GM19099 (cell line): ENCODE results near the gene CAPN8.

Source experiments
- POLR2A ChIP-seq: IDR thresholded peaks from 3 replicates; pipeline ENCODE4 v1.6.1; 2011; ENCODE audit warnings: low read depth; ENCODE audit not compliant: insufficient read length; ENCODE audit errors: extremely low read depth

Gene CAPN8

DNA sequence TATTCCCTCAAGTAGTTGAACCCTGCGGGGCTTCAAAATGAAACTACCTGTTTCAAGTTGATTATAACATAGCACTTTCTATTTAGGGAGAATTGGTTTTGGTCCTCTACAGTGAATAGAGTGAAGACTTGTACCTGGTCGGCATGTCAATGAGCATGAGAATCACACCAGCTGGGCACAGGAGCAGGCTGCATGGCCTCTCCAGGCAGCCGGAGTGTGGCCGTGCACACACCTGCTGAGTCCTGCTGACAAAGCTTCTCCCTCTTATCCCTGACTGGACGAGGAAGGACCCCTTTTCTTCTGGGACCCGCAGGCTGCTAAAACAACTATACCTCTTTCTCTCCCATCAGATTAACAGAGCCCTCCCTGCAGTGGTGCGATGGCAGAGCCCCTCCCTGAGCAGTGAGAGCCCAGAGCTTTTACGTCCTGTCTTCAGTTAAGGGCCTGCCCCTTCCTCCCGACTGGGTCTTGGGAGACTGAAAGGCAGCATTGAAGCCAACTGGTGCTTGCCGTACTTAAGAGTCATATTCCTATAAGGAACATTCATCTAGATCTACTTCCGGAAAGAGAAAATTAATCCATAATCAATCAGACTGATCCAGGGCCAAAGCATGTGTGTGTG is 124.9 kb downstream of the CAPN8 start:
- no peak for TF ChIP-seq POLR2A

GRCh38 chr1:223539750-223540149 is 125.8 kb downstream of the CAPN8 start:
- no peak for TF ChIP-seq POLR2A

DNA sequence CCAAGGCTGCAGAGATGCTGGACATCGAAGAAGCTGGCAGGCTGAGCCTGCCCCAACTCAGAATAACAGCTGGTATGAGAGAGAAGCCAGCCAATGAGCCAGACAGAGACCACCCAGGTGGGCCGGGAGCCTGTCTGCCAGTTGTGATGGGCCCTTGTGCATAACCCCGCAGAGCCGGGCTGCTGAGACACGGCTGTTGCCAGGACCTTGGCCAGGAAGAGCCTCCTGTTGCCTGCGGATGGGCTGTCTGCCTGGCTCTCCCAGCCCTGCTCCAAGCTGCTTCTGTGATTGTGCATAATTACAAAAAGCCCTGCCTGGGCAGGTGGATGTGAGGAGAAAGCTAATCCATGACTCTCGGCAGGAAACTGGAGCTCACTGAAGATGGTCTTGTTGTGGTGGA is 126.5 kb downstream of the CAPN8 start:
- TF ChIP-seq POLR2A, result no peak

DNA sequence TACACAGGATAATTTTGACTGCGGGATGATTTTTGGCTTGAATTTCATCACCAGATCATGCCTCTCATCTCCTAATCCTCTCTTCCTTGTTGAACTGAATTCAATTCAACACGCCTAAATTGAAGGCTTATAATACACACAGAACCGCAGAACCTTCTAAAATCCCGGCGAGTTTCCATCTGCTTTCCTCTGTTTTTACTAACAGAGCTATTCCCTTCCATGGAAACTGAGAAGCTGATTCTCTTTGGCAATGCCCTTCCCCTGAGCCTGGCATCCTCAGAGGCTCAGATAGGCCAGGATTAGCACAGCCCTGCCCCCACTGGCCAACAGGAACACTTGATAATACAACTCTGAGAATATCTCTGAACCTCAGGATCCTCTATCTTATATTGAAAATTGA is 130.2 kb downstream of the CAPN8 start:
- no peak for TF ChIP-seq POLR2A

DNA sequence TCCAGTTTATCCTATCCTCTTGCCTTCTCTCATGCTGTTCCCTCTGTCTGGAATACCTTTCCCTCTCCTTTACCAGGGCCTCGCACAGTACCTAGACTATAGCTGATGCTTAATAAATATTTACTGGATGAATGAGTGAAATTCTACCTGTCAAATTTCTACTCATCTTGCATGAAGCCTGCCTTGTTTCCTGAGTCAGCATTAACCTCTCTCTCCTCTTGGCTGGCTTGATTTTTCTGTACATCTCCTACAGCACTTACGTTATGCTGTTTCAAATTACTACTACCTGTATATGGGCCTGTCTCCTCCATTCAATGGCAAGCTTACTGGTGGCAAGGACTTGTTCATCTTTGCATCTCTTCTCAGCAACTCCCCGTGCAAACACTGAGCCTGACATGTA is 130.8 kb downstream of the CAPN8 start:
- no peak for TF ChIP-seq POLR2A

DNA sequence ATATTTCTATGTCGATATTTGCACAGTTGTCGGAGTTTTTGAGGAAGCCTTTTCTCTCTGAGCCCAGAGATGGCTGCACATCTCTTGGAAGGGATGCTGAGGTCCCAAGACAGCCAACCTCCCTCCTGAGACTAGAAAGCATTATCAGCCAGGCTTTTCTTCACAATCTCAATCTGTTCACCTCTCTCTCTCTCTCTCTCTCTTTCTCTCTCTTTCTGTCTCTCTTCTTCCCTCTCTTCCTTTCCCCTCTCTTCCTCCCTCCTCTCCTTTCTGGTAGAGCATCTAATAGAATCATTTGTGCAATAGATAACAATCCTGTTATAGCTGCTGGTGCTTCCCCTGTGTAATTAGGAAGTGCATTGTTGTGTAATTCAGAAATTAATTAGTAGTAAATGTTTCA is 131.8 kb downstream of the CAPN8 start:
- no peak for TF ChIP-seq POLR2A

- no peak for TF ChIP-seq POLR2A
Measured at GRCh38 chr1:223531742-223532341, 133.7 kb downstream of the CAPN8 start.

GRCh38 chr1:223525957-223526356 is 139.5 kb downstream of the CAPN8 start:
- TF ChIP-seq POLR2A, result no peak

DNA sequence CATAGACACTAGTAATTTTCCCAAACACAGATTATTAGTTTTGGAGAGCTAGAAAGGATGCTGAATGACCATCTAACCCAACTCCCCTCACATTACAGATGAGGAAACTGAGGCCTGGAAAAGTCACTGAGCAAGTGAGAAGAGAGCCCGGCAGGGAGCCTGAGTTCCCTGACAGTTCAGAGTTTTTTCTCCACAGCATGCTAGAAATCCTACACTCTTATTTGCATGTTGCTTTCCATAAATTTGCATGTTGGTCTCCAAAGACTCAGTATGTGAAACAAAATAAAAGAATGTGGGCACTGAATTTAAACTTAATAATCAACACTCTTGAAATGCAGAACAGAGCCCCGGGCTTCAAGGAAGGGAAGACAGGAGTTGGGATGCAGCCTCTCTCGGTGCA is 140.0 kb downstream of the CAPN8 start:
- no peak for TF ChIP-seq POLR2A

GRCh38 chr1:223524930-223525451 is 140.5 kb downstream of the CAPN8 start:
- no peak for TF ChIP-seq POLR2A

GRCh38 chr1:223521150-223521549 is 144.4 kb downstream of the CAPN8 start:
- TF ChIP-seq POLR2A, result no peak

DNA sequence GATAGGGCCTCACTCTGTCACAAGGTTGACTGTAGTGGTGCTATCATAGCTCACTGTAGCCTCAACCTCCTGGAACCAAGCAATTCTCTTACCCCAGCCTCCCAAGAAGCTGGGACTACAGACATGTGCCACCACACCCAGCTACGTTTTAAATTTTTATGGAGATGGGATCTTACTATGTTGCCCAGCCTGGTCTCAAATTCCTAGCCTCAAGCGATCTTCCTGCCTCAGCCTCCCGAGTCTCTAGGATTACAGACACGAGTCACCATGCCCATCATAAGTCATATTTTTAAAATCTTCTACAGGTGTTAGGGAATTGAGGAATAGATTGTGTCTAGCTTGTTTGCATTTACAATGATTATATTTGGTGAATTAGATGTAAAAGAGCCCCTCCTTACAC is 145.3 kb downstream of the CAPN8 start:
- no peak for TF ChIP-seq POLR2A

DNA sequence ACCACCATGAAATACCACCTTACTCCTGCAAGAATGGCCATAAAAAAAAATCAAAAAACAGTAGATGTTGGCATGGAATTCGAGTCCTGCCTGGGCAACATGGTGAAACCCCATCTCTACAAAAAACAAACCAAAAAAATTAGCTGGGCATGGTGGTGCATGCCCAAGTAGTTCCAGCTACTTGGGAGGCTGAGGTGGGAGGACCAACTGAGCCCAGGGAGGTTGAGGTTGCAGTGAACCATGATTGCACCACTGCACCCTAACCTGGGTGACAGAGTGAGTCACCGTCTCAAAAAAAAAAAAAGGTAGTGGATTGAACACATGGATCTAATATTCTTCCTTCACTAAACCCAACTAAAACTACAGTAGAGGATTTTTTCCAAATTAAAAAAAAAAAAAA is 146.4 kb downstream of the CAPN8 start:
- TF ChIP-seq POLR2A, result no peak

GRCh38 chr1:223515926-223516325 is 149.6 kb downstream of the CAPN8 start:
- no peak for TF ChIP-seq POLR2A

DNA sequence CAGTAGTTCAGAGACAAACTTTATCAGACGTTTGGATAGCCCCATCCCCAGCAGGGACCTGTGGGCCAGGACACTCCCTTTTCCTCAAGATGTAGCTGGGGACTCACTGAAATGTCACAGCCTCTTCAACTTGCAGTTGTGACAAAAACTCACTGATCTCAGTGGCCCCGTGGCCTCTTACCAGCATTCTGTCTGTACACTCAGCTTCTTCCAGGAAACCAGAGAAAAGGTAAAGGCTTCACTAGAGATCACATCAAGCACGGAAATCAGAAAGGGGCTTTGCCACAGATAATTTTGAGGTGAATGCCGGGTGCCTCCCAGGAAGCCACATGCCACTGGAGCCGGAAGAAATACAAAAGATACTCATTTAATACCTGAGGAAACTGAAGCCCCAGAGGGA is 150.1 kb downstream of the CAPN8 start:
- TF ChIP-seq POLR2A, result no peak

- no peak for TF ChIP-seq POLR2A
Measured at GRCh38 chr1:223514644-223515043, 150.9 kb downstream of the CAPN8 start.

DNA sequence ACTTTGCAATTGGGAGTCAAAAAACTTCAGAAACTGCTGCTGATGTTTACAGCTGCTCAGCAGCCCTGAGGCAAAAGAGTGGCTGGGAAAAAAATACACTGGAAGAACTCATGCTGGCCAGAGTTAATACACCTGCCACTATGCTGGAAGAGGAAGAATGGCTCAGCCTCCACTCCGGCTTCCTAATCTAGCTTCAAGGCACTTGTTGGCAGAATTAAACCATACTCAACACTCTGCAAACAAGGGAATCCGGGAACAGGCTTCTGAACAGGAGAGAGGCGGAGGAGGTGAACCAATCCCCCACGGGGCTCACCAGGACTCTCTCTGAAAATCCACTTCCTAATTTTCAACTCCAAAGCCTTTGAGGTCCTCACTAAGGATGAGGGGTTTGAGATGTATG is 152.2 kb downstream of the CAPN8 start:
- no peak for TF ChIP-seq POLR2A
